GM21390 (cell line): ENCODE measurements around the gene LZTS3.
"Not testable (repeated sequence)": the region's sequence is repeated elsewhere in the genome, so short reads cannot be mapped to it uniquely, and the experiment has no call there.

Experiments
- ATAC-seq: cut with Tn5 transposase; IDR thresholded peaks from one replicate; pipeline ENCODE4 v1.9.1; 2021; ENCODE audit not compliant: unreplicated experiment

The LZTS3 gene

GRCh38 chr20:3192226-3193015 lies 19.1 kb upstream of the LZTS3 start:
- no peak for ATAC-seq

DNA sequence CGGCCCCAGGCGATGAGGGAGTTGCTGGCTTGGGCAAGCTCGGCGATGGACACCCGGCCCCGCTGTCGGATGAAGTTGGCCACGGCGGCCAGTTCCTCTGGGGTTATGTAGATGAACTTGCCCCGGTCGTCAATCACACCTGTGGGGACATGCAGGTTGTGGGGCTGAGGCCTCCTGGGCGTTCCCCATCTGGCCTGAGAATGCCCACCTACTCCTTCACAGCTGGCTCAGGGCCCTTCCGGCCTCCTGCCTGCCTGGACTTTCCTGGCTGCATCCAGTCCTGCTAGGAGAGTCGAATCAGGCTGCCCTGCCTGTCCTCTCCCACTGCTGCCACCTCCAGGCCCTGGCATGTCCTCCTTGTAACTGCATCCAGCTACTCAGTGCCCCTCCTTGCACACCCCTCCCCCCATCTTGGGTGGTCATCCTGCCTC lies 17.3 kb upstream of the LZTS3 start:
- no peak for ATAC-seq

GRCh38 chr20:3189561-3190131 lies 16.3 kb upstream of the LZTS3 start:
- no peak for ATAC-seq

GRCh38 chr20:3188823-3189413 lies 15.6 kb upstream of the LZTS3 start:
- ATAC-seq, result no peak

GRCh38 chr20:3187861-3188260 lies 14.5 kb upstream of the LZTS3 start:
- not testable (repeated sequence) for ATAC-seq

DNA sequence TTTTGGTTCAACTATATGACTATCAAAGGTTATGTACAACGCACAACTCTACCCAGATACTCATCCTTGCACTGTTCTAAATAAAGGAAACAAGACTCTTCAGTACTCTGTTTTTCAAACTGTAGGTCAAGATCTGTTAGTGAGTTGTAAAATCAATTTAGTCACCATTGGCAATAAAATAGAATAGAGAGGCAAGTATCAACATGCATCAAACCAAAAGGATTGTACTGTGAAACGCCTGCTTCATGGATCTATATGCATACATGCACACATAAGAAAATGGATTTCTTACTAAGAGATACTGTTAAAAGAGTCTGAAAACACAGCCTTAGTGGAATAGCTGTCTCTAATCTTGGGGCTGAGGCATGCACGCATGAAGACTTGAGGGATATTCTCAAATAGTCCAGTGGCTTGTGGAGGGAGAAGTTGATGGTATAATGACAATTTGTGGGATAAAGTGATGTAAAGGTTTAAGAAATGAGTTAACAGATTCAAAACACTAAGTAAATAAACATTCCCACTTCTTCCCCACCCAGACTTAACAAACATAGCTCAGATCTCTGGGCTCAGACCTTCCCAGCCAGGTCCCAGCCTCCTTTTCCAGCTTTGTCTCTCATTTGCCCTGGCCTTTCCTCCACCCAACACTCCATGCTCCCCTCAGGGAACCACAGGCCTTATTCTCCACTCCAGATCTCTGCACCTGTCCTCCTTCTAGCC lies 10.7 kb upstream of the LZTS3 start:
- no peak for ATAC-seq

DNA sequence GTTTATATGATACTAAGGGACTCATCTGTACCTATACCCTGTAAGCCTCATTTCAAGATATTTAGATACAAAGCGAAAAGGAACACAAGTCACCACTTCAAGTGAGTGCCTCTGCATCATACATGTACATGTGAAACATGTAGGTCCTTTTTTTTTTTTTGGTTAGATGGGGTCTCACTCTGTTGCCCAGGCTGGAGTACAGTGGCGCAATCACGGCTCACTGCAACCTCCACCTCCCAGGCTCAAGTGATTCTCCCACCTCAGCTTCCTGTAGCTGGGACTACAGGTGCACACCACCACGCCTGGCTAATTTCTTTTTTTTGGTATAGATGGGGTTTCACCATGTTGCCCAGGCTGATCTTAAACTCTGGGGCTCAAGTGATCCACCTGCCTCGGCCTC lies 9.1 kb upstream of the LZTS3 start:
- not testable (repeated sequence) for ATAC-seq

- no peak for ATAC-seq
These were observed 7.9 kb upstream of the LZTS3 start for GRCh38 chr20:3181270-3181669.

- ATAC-seq, result no peak
These were observed 7.0 kb upstream of the LZTS3 start for GRCh38 chr20:3180319-3180718.

DNA sequence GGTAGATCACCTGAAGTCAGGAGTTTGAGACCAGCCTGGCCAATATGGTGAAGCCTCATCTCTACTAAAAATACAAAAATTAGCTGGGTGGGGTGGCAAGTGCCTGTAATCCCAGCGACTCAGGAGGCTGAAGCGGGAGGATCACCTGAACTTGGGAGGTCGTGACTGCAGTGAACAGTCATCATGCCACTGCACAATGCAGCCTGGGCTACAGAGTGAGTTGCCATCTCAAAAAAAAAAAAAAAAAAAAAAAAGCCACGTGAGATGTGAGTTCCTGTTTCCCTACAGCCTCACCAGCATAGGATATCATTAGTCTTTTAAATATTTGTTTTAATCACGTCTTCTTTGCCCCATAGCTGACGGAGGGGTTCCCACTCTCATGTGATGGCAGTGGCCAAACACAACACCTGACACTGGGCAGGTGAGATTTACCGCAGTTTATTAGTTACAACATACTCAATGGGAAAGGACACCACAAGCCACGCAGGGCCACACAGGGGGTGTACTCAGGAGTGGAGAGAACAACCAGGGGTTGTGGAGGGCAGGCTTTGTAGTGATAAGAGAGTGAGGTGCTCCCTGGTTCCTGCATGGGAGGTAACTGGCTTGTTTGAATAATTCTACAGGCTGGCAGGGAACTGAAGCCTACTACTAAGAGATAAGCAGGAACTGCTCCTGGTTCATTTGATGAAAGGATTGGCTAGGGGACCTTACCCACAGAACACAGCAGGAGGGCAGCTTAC lies 4.6 kb upstream of the LZTS3 start:
- ATAC-seq, result no peak

DNA sequence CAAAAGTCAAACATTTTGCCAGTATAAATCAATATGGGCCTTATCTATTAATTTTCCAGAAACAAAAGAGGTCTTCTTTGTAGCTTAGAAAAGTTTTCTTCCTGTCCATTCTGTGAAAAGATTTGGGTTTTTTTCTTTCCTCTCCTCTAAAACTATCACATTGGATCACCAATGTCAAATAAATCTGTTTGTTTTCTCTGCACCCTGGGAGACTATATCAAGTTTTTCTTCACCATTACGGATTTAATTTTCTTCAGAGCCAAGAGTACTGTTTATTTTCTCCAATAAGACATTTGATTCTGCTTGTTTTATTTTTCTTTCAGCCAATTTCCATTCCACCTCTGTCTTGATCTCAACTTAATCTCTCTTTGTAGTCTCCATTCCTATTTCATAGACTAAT lies 1.9 kb upstream of the LZTS3 start:
- no peak for ATAC-seq

- no peak for ATAC-seq
These were observed 1.3 kb upstream of the LZTS3 start for GRCh38 chr20:3174442-3175261.

DNA sequence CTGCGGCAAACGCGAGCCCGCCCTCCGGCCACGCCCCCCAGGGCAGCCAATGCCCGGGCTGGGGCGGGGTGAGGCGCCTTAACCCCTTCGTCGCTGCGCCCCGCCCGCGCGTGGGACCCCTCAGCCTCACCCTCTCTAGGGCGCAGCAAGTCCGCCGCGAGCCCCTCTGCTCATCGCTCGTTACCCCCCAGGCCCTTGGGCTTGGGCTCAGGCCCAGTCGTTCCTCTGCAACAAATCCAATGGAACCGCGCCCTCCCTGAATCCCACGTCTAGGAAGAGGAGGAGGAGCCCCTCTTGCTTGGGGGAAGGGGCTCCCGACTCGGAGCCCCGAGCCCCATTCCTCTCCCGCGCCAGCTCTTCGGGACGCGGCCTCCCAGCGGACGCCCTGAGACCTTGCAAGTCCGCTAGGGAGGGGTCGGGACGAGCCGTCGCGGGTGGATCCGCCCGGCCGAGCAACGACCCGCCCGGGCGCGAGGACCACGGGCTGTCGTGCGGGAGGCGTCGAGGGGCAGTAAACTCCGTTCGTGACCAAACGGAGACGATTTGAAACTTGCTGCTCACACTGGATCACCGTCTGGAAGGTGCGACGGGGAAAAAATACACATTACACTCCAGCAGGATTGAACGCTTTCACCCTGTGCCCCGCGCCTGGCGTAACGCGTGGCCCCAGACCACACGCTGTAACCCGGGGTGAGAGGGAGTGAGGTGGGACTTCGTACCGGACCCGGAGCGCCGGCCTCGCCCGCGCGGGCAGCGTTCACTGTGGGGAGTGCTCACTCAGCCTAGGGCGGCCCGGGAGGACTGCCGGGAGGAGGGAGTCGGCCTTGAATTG lies 477 bp upstream of the LZTS3 start:
- ATAC-seq, result peak; percentile 92

DNA sequence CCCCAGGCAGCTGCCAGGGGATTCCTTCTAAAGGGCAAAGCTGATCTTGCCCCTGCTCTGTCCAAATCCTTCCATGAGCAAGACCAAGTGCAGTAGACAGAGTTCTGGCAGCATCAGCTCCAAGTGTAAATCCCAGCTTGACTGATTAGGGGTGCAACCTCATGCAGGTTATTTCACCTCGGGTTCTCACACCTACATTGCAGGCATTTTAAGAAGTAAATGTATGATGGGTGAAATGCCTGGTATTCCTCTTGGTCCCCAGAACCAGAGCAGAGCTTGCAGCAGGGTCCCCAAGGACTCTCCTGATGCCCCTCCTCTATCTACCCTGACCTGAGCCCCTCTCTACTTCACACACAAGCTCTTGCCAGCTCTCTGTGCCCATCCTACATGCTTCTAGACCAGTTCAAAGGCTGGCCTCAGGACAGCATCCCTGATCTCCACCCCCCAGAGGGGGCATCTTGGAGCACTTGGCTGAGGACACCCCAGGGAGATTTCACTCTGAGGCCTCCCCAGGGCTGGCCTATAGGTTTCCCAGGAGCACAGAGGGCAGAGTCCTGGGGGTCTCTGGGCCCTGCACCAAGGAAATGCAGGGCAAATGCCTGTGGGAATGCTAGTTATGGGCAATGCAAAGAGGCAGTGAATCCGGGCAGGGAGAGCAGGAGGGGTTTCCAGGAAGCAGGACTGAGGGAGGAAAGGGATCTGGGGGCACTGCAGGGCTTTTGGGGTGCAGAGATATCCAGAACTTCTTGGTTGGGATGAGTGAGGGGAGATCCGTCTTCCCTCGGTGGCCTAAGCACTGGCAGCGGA lies 1.0 kb downstream of the LZTS3 start:
- ATAC-seq, result no peak

DNA sequence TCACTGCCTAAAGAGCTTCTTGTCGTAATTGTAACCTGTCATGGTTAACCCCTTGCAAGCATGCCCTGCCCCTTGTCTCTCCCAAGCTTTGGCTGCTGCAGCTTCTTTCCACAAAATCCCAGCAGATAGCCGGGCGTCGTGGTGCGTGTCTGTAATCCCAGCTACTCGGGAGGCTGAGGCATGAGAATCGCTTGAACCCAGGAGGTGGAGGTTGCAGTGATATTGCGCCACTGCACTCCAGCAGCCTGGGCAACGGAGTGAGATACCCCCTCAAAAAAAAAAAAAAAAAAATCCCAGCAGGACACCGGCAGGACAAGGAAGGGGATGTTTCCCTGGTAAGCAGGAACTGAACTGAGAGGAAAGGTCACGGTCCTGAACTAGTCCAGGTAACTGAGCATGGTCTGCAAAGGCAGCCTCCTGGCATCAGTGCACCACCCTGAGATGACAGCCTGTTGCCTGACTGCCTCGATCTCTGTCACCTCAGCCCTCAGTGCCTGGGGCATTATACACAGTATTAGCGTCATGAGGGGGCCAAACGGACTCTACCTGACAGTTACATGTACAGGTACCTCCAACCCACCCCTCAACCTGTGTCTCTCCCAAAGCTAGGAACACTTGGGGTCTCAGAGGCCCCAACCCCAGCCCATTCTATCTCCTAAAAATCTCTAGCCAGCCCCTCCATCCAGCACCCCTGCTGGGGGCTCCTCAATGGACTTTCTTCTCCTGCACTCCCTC lies 1.8 kb downstream of the LZTS3 start:
- ATAC-seq, result no peak

GRCh38 chr20:3168829-3169590 lies 4.3 kb downstream of the LZTS3 start:
- ATAC-seq, result no peak
